HepG2 (cell line): Measurements from ENCODE around the gene TPST2. TPM values are rescaled to one million over a fixed set of nuclear protein-coding genes. Genes with fewer than 3 reads are reported as not detected.

Source experiments
- ATAC-seq: fragments of 200-7000 bp; cut with Tn5 transposase; 3 replicates; pipeline ENCODE4 v1.9.1; 2020; ENCODE audit warnings: mild to moderate bottlenecking, moderate library complexity
- BruUV-seq: library from RNA; stranded (reverse); fragments of 400-500 nt; replicated peaks from 2 replicates; lab custom pipeline; 2021; lab: Mats Ljungman, UMichigan
- CTCF ChIA-PET: fragments of 300-600 bp; formaldehyde crosslinking; extraction: SDS; loops from one replicate; lab custom pipeline; 2021; ENCODE audit warnings: low total read pairs, inconsistent platforms, low intra/inter-chr PET ratio; lab: Yijun Ruan, JAX
- POLR2A ChIA-PET: fragments of 350-600 bp; sonication (Branson Sonifier 250); formaldehyde crosslinking; loops from one replicate; lab custom pipeline; 2020; ENCODE audit warnings: antibody characterized with exemption, inconsistent platforms; lab: Yijun Ruan, JAX
- DNase-seq: peaks from one replicate; pipeline ENCODE4 v3.0.0-alpha.2; 2015; ENCODE audit warnings: low spot score
- FAIRE-seq: peaks from 3 replicates; lab custom pipeline; 2011; peaks lifted over from hg19 to GRCh38; lab: Jason Lieb, UNC
- H2AFZ ChIP-seq: one replicate; pipeline ENCODE4 v1.6.1; 2011; ENCODE audit warnings: low read length, inconsistent platforms
- H3K27ac ChIP-seq: fragments of 300-600 bp; 3 replicates; pipeline ENCODE4 v1.8.0; 2011; ENCODE audit warnings: mixed run types, mild to moderate bottlenecking, mixed read lengths, low read length, inconsistent platforms; ENCODE audit not compliant: insufficient read depth; ENCODE audit errors: extremely low read length
- H3K27me3 ChIP-seq, 2 experiments: fragments of 200-600 bp in 1 of 2; 2 replicates in 1 of 2; 3 replicates in 1 of 2; pipeline versions ENCODE4 v1.6.0 to v1.8.0; 2011; ENCODE audit warnings: low read length in 2 of 2, mild to moderate bottlenecking in 2 of 2, moderate library complexity in 2 of 2, inconsistent platforms in 1 of 2; ENCODE audit not compliant: insufficient read depth in 2 of 2, control insufficient read depth in 1 of 2
- H3K36me3 ChIP-seq, 2 experiments: fragments of 200-600 bp in 1 of 2; replicated peaks in 1 of 2; 2 replicates in 1 of 2; 3 replicates in 1 of 2; pipeline versions ENCODE4 v1.5.1 to v1.8.0; 2011; ENCODE audit warnings: low read length in 2 of 2, inconsistent platforms in 1 of 2; ENCODE audit not compliant: insufficient read depth in 2 of 2, control insufficient read depth in 1 of 2
- H3K4me1 ChIP-seq: 2 replicates; pipeline ENCODE4 v1.5.1; 2012; ENCODE audit warnings: low read length, inconsistent platforms; ENCODE audit not compliant: insufficient read depth
- H3K4me2 ChIP-seq: 2 replicates; pipeline ENCODE4 v1.6.0; 2011; ENCODE audit warnings: low read depth, low read length, inconsistent platforms
- H3K4me3 ChIP-seq, 3 experiments: fragments of 200-600 bp in 1 of 3; sonication (generic), shearing (Covaris generic) in 1 of 3; replicated peaks in 1 of 3; 2 replicates each; pipeline ENCODE4 v1.5.1; 2011 to 2016; ENCODE audit warnings: low read length in 3 of 3, inconsistent platforms in 2 of 3, low read depth in 2 of 3, mild to moderate bottlenecking in 2 of 3, control low read depth in 1 of 3, mixed read lengths in 1 of 3; ENCODE audit not compliant: insufficient read depth in 1 of 3
- H3K79me2 ChIP-seq: one replicate; pipeline ENCODE4 v1.6.1; 2011; ENCODE audit warnings: low read length, inconsistent platforms; ENCODE audit not compliant: insufficient read depth
- H3K9ac ChIP-seq: 2 replicates; pipeline ENCODE4 v1.6.0; 2011; ENCODE audit warnings: mild to moderate bottlenecking, low read depth, low read length, inconsistent platforms; ENCODE audit not compliant: insufficient read depth
- H3K9me3 ChIP-seq: 2 replicates; pipeline ENCODE4 v1.5.1; 2012; ENCODE audit warnings: mild to moderate bottlenecking, low read length
- H4K20me1 ChIP-seq: 2 replicates; pipeline ENCODE4 v1.6.0; 2011; ENCODE audit warnings: inconsistent platforms, mild to moderate bottlenecking, low read length, moderate library complexity; ENCODE audit not compliant: insufficient read depth
- MED13 ChIP-seq: sonication (generic); formaldehyde crosslinking; IDR thresholded peaks from 2 replicates; pipeline ENCODE4 v1.5.0; 2020; ENCODE audit warnings: missing genetic modification reagents
- NR3C1 ChIP-seq: sonication (generic); formaldehyde crosslinking; IDR thresholded peaks from 2 replicates; pipeline ENCODE4 v1.4.0; 2020; ENCODE audit warnings: missing genetic modification reagents
- RARA ChIP-seq: IDR thresholded peaks from 2 replicates; pipeline ENCODE4 v1.6.1; 2016; ENCODE audit warnings: missing genetic modification reagents, missing compliant biosample characterization
- SIX4 ChIP-seq: sonication (generic); formaldehyde crosslinking; IDR thresholded peaks from 2 replicates; pipeline ENCODE4 v1.4.0; 2020; ENCODE audit warnings: missing genetic modification reagents
- TSC22D2 ChIP-seq: sonication (generic); formaldehyde crosslinking; IDR thresholded peaks from 2 replicates; pipeline ENCODE4 v1.5.1; 2020; ENCODE audit warnings: missing genetic modification reagents, mild to moderate bottlenecking, borderline replicate concordance
- ZNF230 ChIP-seq: sonication (generic); formaldehyde crosslinking; IDR thresholded peaks from 2 replicates; pipeline ENCODE4 v1.4.0; 2020; ENCODE audit warnings: mild to moderate bottlenecking, missing genetic modification reagents
- ZNF33A ChIP-seq: sonication (generic); formaldehyde crosslinking; IDR thresholded peaks from 2 replicates; pipeline ENCODE4 v1.5.1; 2020; ENCODE audit warnings: missing genetic modification reagents, mild to moderate bottlenecking, moderate library complexity, borderline replicate concordance
- ZNF704 ChIP-seq: sonication (generic); formaldehyde crosslinking; IDR thresholded peaks from 2 replicates; pipeline ENCODE4 v1.8.1; 2023; ENCODE audit warnings: mild to moderate bottlenecking, inconsistent platforms, moderate library complexity, missing genetic modification reagents, borderline replicate concordance
- ZNF782 ChIP-seq: sonication (generic); formaldehyde crosslinking; IDR thresholded peaks from 2 replicates; pipeline ENCODE4 v1.4.0; 2020; ENCODE audit warnings: missing genetic modification reagents, mild to moderate bottlenecking, borderline replicate concordance
- WGBS: methylation state at CpG from one replicate; pipeline ENCODE4 v1.1.6; 2017; ENCODE audit warnings: low lambda C conversion rate; 5-methylcytosine and 5-hydroxymethylcytosine counted together
- in situ Hi-C: cut with HindIII; loops from 2 replicates; pipeline ENCODE4 v1.10.0; 2017; ENCODE audit warnings: low pct_unique_long_range_greater_than_20kb; ENCODE audit not compliant: extremely low pct_ligation_motif_present
- intact Hi-C: fragments of 100-400 bp; cut with micrococcal nuclease; formaldehyde crosslinking; loops from one replicate; pipeline ENCODE4 v1.10.0; 2022; ENCODE audit not compliant: unreplicated experiment
- polyA plus RNA-seq, 8 experiments: library from polyadenylated mRNA; depleted of rRNA in 3 of 8; stranded (reverse) in 7 of 8; unstranded in 1 of 8; fragments of >200 nt; fragmentation: Illumina TruSeq in 4 of 8; extraction: Trizol in 4 of 8; gene quantifications; 2 replicates each; pipeline versions ENCODE4 v1.2.1 to v1.2.3, GENCODE V29; 2011 to 2016; ENCODE audit warnings: low read depth in 4 of 8, missing spikeins in 1 of 8, mixed read lengths in 1 of 8; ENCODE audit not compliant: insufficient read depth in 1 of 8
- total RNA-seq, 5 experiments: library from RNA; depleted of rRNA; stranded (reverse); fragments of >200 nt; fragmentation: Illumina TruSeq; extraction: Trizol; gene quantifications; 2 replicates each; pipeline ENCODE4 v1.2.3, GENCODE V29; 2016; ENCODE audit warnings: low read depth in 1 of 5
- TF ChIP-seq, protein P1 (sequence below): sonication (generic); formaldehyde crosslinking; IDR thresholded peaks from 2 replicates; pipeline ENCODE4 v1.4.0; 2020; ENCODE audit warnings: mild to moderate bottlenecking, missing genetic modification reagents

Gene TPST2
- total and polyA plus RNA-seq, 2 of the 13 experiments (the other 11 are each of a cell fraction or from before 2014, with no cell fraction given) = 15.2 to 23.8 TPM

GRCh38 chr22:26546282-26546681 lies 43.6 kb downstream of the TPST2 start:
- peaks cover 22% of the 10 kb centered on the region for H3K4me1 ChIP-seq
- H3K4me3 ChIP-seq = no peak overlapping the region
- ATAC-seq = no peak
- in situ Hi-C loops = no loop called here
- no TSS peak for BruUV-seq
- H3K9me3 ChIP-seq = no peaks in the 10 kb centered on the region
- H4K20me1 ChIP-seq = no peaks in the 10 kb centered on the region
- DNase-seq = no peak
- TF ChIP-seq SIX4 (CRISPR knock-in tag) = no peak
- no peak for TF ChIP-seq RARA (CRISPR knock-in tag)
- TF ChIP-seq ZNF230 (CRISPR knock-in tag) = no peak
- no peak for TF ChIP-seq ZNF33A (CRISPR knock-in tag)
- no peak for TF ChIP-seq ZNF704
- TF ChIP-seq, protein P1, sequence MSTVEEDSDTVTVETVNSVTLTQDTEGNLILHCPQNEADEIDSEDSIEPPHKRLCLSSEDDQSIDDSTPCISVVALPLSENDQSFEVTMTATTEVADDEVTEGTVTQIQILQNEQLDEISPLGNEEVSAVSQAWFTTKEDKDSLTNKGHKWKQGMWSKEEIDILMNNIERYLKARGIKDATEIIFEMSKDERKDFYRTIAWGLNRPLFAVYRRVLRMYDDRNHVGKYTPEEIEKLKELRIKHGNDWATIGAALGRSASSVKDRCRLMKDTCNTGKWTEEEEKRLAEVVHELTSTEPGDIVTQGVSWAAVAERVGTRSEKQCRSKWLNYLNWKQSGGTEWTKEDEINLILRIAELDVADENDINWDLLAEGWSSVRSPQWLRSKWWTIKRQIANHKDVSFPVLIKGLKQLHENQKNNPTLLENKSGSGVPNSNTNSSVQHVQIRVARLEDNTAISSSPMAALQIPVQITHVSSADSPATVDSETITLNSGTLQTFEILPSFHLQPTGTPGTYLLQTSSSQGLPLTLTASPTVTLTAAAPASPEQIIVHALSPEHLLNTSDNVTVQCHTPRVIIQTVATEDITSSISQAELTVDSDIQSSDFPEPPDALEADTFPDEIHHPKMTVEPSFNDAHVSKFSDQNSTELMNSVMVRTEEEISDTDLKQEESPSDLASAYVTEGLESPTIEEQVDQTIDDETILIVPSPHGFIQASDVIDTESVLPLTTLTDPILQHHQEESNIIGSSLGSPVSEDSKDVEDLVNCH (CRISPR knock-in tag) = no peak
- TF ChIP-seq ZNF782 (CRISPR knock-in tag) = no peak
- no peak for TF ChIP-seq NR3C1
- no peak for TF ChIP-seq MED13
- no peak for TF ChIP-seq TSC22D2 (CRISPR knock-in tag)
- H3K4me2 ChIP-seq = no peak overlapping the region
- no peak overlapping the region for H3K9ac ChIP-seq
- CTCF ChIA-PET = no interaction called here
- H2AFZ ChIP-seq = no peak overlapping the region
- intact Hi-C loops = no loop called here
- no peaks in the 10 kb centered on the region for H3K79me2 ChIP-seq
- WGBS = 100% methylated on average over 3 of the region's 5 CpGs
- FAIRE-seq = no peak
- no peaks in the 10 kb centered on the region; a peak in 1 of 5 replicates for H3K36me3 ChIP-seq
- no peak overlapping the region for H3K27ac ChIP-seq
- POLR2A ChIA-PET = no interaction called here
- H3K27me3 ChIP-seq = no peaks in the 10 kb centered on the region
